BJ (cell line): ENCODE measurements around the gene RBFOX1. TPM values are rescaled to one million over a fixed set of nuclear protein-coding genes. Genes with fewer than 3 reads are reported as not detected.

Source experiments
- CTCF ChIA-PET: fragments of 350-600 bp; formaldehyde crosslinking; extraction: SDS; loops from one replicate; lab custom pipeline; 2021; ENCODE audit warnings: antibody characterized with exemption, inconsistent platforms; lab: Yijun Ruan, JAX
- POLR2A ChIA-PET: fragments of 300-600 bp; sonication (Branson Sonifier 250); formaldehyde crosslinking; extraction: SDS; loops from one replicate; lab custom pipeline; 2021; ENCODE audit warnings: antibody characterized with exemption; lab: Charles Lee
- DNase-seq: peaks from one replicate; pipeline ENCODE4 v3.0.0-alpha.2; 2011; ENCODE audit warnings: low read depth
- H3K27me3 ChIP-seq: 2 replicates; pipeline ENCODE4 v1.6.0; 2011; ENCODE audit warnings: low read length; ENCODE audit not compliant: control insufficient read depth, insufficient read depth
- H3K36me3 ChIP-seq: 2 replicates; pipeline ENCODE4 v1.5.1; 2011; ENCODE audit warnings: low read length; ENCODE audit not compliant: control insufficient read depth, insufficient read depth
- H3K4me3 ChIP-seq: 2 replicates; pipeline ENCODE4 v1.5.1; 2011; ENCODE audit warnings: low read depth, mild to moderate bottlenecking, control low read depth, low read length
- CTCF ChIP-seq: IDR thresholded peaks from 2 replicates; pipeline ENCODE4 v1.5.1; 2011; ENCODE audit warnings: low read depth, mild to moderate bottlenecking, control low read depth, inconsistent platforms, low read length, moderate library complexity; ENCODE audit not compliant: insufficient read depth
- polyA plus RNA-seq: library from polyadenylated mRNA; depleted of rRNA; stranded (reverse); fragments of >200 nt; gene quantifications from 2 replicates; pipeline ENCODE4 v1.2.3, GENCODE V29; 2011

The RBFOX1 gene
- polyA plus RNA-seq, 1 experiment = not detected

- no peak for DNase-seq
- POLR2A ChIA-PET = no interaction called here
- Histone ChIP-seq H3K4me3 (no peak overlapping the region), H3K27me3 (no peaks in the 10 kb centered on the region), H3K36me3 (no peaks in the 10 kb centered on the region)
- CTCF ChIA-PET = no interaction called here
- TF ChIP-seq CTCF = no peak
Measured at GRCh38 chr16:7640334-7640733, 307.7 kb downstream of the RBFOX1 start.

DNA sequence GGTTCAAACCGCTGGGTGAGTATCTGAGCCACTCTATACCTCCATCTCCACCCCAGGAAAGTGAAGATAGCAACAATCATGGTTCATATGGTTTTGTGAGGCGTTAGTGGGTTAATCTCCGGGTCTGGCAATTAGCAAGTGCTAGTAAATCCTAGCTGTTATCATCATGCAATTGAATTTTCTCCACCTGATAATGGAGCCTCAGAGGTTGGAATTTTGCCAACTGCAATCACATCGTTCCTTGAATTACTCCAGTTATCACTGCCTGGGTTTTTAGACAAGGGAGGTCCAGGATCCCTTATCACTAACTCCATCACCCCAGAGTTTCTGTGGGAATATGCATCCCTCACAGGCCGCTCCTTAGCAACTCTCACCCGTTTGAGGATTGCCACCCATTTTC lies 311.5 kb downstream of the RBFOX1 start:
- H3K4me3 ChIP-seq = no peak overlapping the region
- ChIA-PET CTCF (no interaction called here), POLR2A (no interaction called here)
- TF ChIP-seq CTCF = no peak
- DNase-seq = no peak
- H3K27me3 ChIP-seq = no peaks in the 10 kb centered on the region
- H3K36me3 ChIP-seq = no peaks in the 10 kb centered on the region

DNA sequence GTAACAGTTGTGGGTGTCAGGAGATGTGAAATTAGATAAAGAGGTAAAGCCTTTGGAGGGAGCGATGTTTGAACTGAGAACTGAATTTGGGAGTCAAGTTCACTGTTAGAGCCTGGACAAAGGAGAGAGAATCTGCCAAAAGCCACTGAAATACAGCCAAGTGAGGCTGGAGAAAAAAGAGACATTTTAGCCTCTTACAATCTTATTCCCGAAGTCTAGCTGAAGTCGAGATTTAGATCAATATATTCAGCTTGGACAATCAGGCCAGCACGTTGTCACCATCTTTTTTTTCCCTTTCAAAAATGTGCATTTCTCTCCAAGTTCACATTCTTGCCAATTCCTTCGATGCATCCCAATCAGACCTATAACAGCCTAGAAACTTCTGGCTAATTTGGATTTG lies 312.2 kb downstream of the RBFOX1 start:
- Histone ChIP-seq H3K27me3 (no peaks in the 10 kb centered on the region), H3K36me3 (no peaks in the 10 kb centered on the region), H3K4me3 (no peak overlapping the region)
- CTCF ChIA-PET = no interaction called here
- POLR2A ChIA-PET = no interaction called here
- TF ChIP-seq CTCF = no peak
- no peak for DNase-seq

- H3K27me3 ChIP-seq = no peaks in the 10 kb centered on the region
- no peaks in the 10 kb centered on the region for H3K36me3 ChIP-seq
- no peak overlapping the region for H3K4me3 ChIP-seq
- POLR2A ChIA-PET = no interaction called here
- no peak for TF ChIP-seq CTCF
- CTCF ChIA-PET = no interaction called here
- no peak for DNase-seq
Measured at GRCh38 chr16:7646821-7647500, 314.3 kb downstream of the RBFOX1 start.

DNA sequence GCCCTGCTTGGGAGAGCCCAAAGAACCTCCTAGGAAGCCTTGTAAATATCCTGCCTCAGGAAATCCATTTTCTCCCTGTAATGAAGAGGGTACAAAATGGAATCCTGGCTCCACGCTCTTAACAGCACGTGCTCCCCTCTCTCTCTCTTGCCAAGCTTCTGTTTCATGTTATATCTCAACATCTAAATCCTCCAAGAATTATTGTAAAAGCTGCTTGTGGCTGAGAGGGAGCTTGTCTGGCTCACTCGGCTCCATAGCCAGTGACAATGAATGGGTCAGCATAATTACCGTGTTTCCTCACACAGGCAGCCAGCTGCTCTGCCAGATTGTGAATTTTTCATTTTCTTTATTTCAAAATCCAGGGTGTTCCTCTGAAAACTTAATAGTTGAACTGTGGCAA lies 317.8 kb downstream of the RBFOX1 start:
- POLR2A ChIA-PET = no interaction called here
- H3K4me3 ChIP-seq = no peak overlapping the region
- CTCF ChIA-PET = no interaction called here
- H3K27me3 ChIP-seq = no peaks in the 10 kb centered on the region
- no peak for TF ChIP-seq CTCF
- no peak for DNase-seq
- H3K36me3 ChIP-seq = no peaks in the 10 kb centered on the region
